ENCODE measurements around the gene GCK.

Gene GCK

GRCh38 chr7:44161371-44161770 lies 27.9 kb downstream of the GCK start:
- Histone ChIP-seq H3K4me1 (ENCODE audit: control insufficient read depth, insufficient read depth, low read length) (no peaks in the 10 kb centered on the region), H3K27me3 (ENCODE audit: control insufficient read depth in 1 of 2, insufficient read depth in 2 of 2, low read length in 2 of 2) (peaks cover 0 to 2% of the 10 kb centered on the region in 2 donors), H3K4me3 (ENCODE audit: low read length in 2 of 2) (no peak overlapping the region), H3K9ac (ENCODE audit: low read length in 2 of 2) (no peak overlapping the region), H3K9me3 (ENCODE audit: control insufficient read depth in 2 of 2, low read length in 2 of 2) (no peaks in the 10 kb centered on the region), H3K36me3 (ENCODE audit: control insufficient read depth in 2 of 2, insufficient read depth in 2 of 2, low read length in 2 of 2) (no peaks in the 10 kb centered on the region), H3K27ac (ENCODE audit: low read length) (no peak overlapping the region)

- Histone ChIP-seq H3K27me3 (ENCODE audit: control insufficient read depth in 1 of 2, insufficient read depth in 2 of 2, low read length in 2 of 2) (peaks cover 0 to 2% of the 10 kb centered on the region in 2 donors), H3K9ac (ENCODE audit: low read length in 2 of 2) (no peak overlapping the region), H3K4me3 (ENCODE audit: low read length in 2 of 2) (no peak overlapping the region), H3K36me3 (ENCODE audit: control insufficient read depth in 2 of 2, insufficient read depth in 2 of 2, low read length in 2 of 2) (no peaks in the 10 kb centered on the region), H3K9me3 (ENCODE audit: control insufficient read depth in 2 of 2, low read length in 2 of 2) (no peaks in the 10 kb centered on the region), H3K4me1 (ENCODE audit: control insufficient read depth, insufficient read depth, low read length) (no peaks in the 10 kb centered on the region), H3K27ac (ENCODE audit: low read length) (no peak overlapping the region)
Observed at GRCh38 chr7:44159824-44160630, 29.2 kb downstream of the GCK start.

GRCh38 chr7:44158873-44159631 lies 30.2 kb downstream of the GCK start:
- H3K9me3 ChIP-seq (ENCODE audit: control insufficient read depth in 2 of 2, low read length in 2 of 2): no peaks in the 10 kb centered on the region
- no peak overlapping the region for H3K27ac ChIP-seq (ENCODE audit: low read length)
- no peak overlapping the region for H3K9ac ChIP-seq (ENCODE audit: low read length in 2 of 2)
- no peak overlapping the region for H3K4me3 ChIP-seq (ENCODE audit: low read length in 2 of 2)
- peaks cover 0 to 2% of the 10 kb centered on the region in 2 donors for H3K27me3 ChIP-seq (ENCODE audit: control insufficient read depth in 1 of 2, insufficient read depth in 2 of 2, low read length in 2 of 2)
- no peaks in the 10 kb centered on the region for H3K4me1 ChIP-seq (ENCODE audit: control insufficient read depth, insufficient read depth, low read length)
- no peaks in the 10 kb centered on the region for H3K36me3 ChIP-seq (ENCODE audit: control insufficient read depth in 2 of 2, insufficient read depth in 2 of 2, low read length in 2 of 2)

- Histone ChIP-seq H3K4me1 (ENCODE audit: control insufficient read depth, insufficient read depth, low read length) (no peaks in the 10 kb centered on the region), H3K9me3 (ENCODE audit: control insufficient read depth in 2 of 2, low read length in 2 of 2) (no peaks in the 10 kb centered on the region), H3K36me3 (ENCODE audit: control insufficient read depth in 2 of 2, insufficient read depth in 2 of 2, low read length in 2 of 2) (no peaks in the 10 kb centered on the region), H3K4me3 (ENCODE audit: low read length in 2 of 2) (no peak overlapping the region), H3K27me3 (ENCODE audit: control insufficient read depth in 1 of 2, insufficient read depth in 2 of 2, low read length in 2 of 2) (peaks cover 0 to 2% of the 10 kb centered on the region in 2 donors), H3K27ac (ENCODE audit: low read length) (no peak overlapping the region), H3K9ac (ENCODE audit: low read length in 2 of 2) (no peak overlapping the region)
Observed at GRCh38 chr7:44158096-44158872, 31.0 kb downstream of the GCK start.

- Histone ChIP-seq H3K9ac (ENCODE audit: low read length in 2 of 2) (no peak overlapping the region), H3K36me3 (ENCODE audit: control insufficient read depth in 2 of 2, insufficient read depth in 2 of 2, low read length in 2 of 2) (no peaks in the 10 kb centered on the region), H3K4me3 (ENCODE audit: low read length in 2 of 2) (no peak overlapping the region), H3K4me1 (ENCODE audit: control insufficient read depth, insufficient read depth, low read length) (no peaks in the 10 kb centered on the region), H3K27ac (ENCODE audit: low read length) (no peak overlapping the region), H3K9me3 (ENCODE audit: control insufficient read depth in 2 of 2, low read length in 2 of 2) (no peaks in the 10 kb centered on the region), H3K27me3 (ENCODE audit: control insufficient read depth in 1 of 2, insufficient read depth in 2 of 2, low read length in 2 of 2) (no peaks in the 10 kb centered on the region)
Observed at GRCh38 chr7:44157116-44158080, 31.8 kb downstream of the GCK start.

GRCh38 chr7:44156453-44157010 lies 32.7 kb downstream of the GCK start:
- no peaks in the 10 kb centered on the region for H3K36me3 ChIP-seq (ENCODE audit: control insufficient read depth in 2 of 2, insufficient read depth in 2 of 2, low read length in 2 of 2)
- no peak overlapping the region for H3K4me3 ChIP-seq (ENCODE audit: low read length in 2 of 2)
- H3K4me1 ChIP-seq (ENCODE audit: control insufficient read depth, insufficient read depth, low read length): no peaks in the 10 kb centered on the region
- no peaks in the 10 kb centered on the region for H3K9me3 ChIP-seq (ENCODE audit: control insufficient read depth in 2 of 2, low read length in 2 of 2)
- H3K27me3 ChIP-seq (ENCODE audit: control insufficient read depth in 1 of 2, insufficient read depth in 2 of 2, low read length in 2 of 2): no peaks in the 10 kb centered on the region
- H3K27ac ChIP-seq (ENCODE audit: low read length): no peak overlapping the region
- no peak overlapping the region for H3K9ac ChIP-seq (ENCODE audit: low read length in 2 of 2)

GRCh38 chr7:44155191-44156185 lies 33.8 kb downstream of the GCK start:
- Histone ChIP-seq H3K36me3 (ENCODE audit: control insufficient read depth in 2 of 2, insufficient read depth in 2 of 2, low read length in 2 of 2) (no peaks in the 10 kb centered on the region), H3K9me3 (ENCODE audit: control insufficient read depth in 2 of 2, low read length in 2 of 2) (no peaks in the 10 kb centered on the region), H3K27ac (ENCODE audit: low read length) (no peak overlapping the region), H3K4me3 (ENCODE audit: low read length in 2 of 2) (no peak overlapping the region), H3K9ac (ENCODE audit: low read length in 2 of 2) (no peak overlapping the region), H3K27me3 (ENCODE audit: control insufficient read depth in 1 of 2, insufficient read depth in 2 of 2, low read length in 2 of 2) (no peaks in the 10 kb centered on the region), H3K4me1 (ENCODE audit: control insufficient read depth, insufficient read depth, low read length) (no peaks in the 10 kb centered on the region)

- H3K4me3 ChIP-seq (ENCODE audit: low read length in 2 of 2): no peak overlapping the region
- H3K9me3 ChIP-seq (ENCODE audit: control insufficient read depth in 2 of 2, low read length in 2 of 2): no peaks in the 10 kb centered on the region
- H3K27ac ChIP-seq (ENCODE audit: low read length): no peak overlapping the region
- H3K27me3 ChIP-seq (ENCODE audit: control insufficient read depth in 1 of 2, insufficient read depth in 2 of 2, low read length in 2 of 2): no peaks in the 10 kb centered on the region
- no peaks in the 10 kb centered on the region for H3K4me1 ChIP-seq (ENCODE audit: control insufficient read depth, insufficient read depth, low read length)
- no peak overlapping the region for H3K9ac ChIP-seq (ENCODE audit: low read length in 2 of 2)
- no peaks in the 10 kb centered on the region for H3K36me3 ChIP-seq (ENCODE audit: control insufficient read depth in 2 of 2, insufficient read depth in 2 of 2, low read length in 2 of 2)
Observed at GRCh38 chr7:44154703-44155102, 34.5 kb downstream of the GCK start.

GRCh38 chr7:44153948-44154335 lies 35.3 kb downstream of the GCK start:
- no peaks in the 10 kb centered on the region for H3K27me3 ChIP-seq (ENCODE audit: control insufficient read depth in 1 of 2, insufficient read depth in 2 of 2, low read length in 2 of 2)
- H3K9ac ChIP-seq (ENCODE audit: low read length in 2 of 2): no peak overlapping the region
- H3K4me1 ChIP-seq (ENCODE audit: control insufficient read depth, insufficient read depth, low read length): no peaks in the 10 kb centered on the region
- H3K36me3 ChIP-seq (ENCODE audit: control insufficient read depth in 2 of 2, insufficient read depth in 2 of 2, low read length in 2 of 2): no peaks in the 10 kb centered on the region
- H3K9me3 ChIP-seq (ENCODE audit: control insufficient read depth in 2 of 2, low read length in 2 of 2): no peaks in the 10 kb centered on the region
- no peak overlapping the region for H3K4me3 ChIP-seq (ENCODE audit: low read length in 2 of 2)
- H3K27ac ChIP-seq (ENCODE audit: low read length): no peak overlapping the region
